Measurements from ENCODE around the gene PPP1R3E. TPM values are rescaled to one million over a fixed set of nuclear protein-coding genes. Genes with fewer than 3 reads are reported as not detected.

PPP1R3E gene
- total and polyA plus RNA-seq, 2 of the 13 experiments (the other 11 are each of a cell fraction or from before 2014, with no cell fraction given): 16.5 to 26.5 TPM

DNA sequence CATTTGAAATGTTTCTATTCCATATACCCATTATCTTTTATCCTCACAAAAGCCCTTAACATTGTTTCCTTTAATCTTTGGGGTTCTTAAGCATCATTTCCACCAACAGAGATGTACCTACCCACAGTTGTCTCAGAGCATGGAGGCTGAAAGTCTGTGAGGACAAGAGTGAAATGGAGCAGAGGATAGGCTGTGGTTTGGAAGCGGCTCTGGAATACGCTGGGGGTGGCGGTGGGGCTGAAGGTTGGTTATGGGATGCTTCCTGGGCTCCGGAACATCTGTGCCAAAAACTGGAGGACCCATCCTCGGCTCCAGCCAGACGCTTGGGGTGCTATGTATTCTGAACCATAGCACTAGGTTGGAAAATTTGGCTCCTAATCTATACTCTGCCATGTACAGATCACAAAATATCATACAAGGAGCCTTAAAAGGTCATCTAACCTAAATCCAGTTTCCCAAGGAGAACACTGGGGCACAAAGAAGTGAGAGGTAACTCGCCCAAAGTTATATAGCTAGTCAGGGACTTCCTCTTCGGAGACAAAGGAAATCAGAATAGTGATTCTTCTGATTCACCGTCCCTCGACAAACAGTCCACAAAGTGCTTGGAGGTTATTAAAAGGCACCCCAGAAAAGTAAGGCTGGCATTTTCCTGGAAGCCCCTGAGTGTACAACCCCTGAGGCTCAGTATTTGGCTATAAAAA, 2.5 kb downstream of the PPP1R3E start (continued):
- TF ChIP-seq, protein P1, sequence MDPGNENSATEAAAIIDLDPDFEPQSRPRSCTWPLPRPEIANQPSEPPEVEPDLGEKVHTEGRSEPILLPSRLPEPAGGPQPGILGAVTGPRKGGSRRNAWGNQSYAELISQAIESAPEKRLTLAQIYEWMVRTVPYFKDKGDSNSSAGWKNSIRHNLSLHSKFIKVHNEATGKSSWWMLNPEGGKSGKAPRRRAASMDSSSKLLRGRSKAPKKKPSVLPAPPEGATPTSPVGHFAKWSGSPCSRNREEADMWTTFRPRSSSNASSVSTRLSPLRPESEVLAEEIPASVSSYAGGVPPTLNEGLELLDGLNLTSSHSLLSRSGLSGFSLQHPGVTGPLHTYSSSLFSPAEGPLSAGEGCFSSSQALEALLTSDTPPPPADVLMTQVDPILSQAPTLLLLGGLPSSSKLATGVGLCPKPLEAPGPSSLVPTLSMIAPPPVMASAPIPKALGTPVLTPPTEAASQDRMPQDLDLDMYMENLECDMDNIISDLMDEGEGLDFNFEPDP (CRISPR knock-in tag; conservative IDR thresholded peaks at IDR 0.05): no peak
- TF ChIP-seq, protein P2, sequence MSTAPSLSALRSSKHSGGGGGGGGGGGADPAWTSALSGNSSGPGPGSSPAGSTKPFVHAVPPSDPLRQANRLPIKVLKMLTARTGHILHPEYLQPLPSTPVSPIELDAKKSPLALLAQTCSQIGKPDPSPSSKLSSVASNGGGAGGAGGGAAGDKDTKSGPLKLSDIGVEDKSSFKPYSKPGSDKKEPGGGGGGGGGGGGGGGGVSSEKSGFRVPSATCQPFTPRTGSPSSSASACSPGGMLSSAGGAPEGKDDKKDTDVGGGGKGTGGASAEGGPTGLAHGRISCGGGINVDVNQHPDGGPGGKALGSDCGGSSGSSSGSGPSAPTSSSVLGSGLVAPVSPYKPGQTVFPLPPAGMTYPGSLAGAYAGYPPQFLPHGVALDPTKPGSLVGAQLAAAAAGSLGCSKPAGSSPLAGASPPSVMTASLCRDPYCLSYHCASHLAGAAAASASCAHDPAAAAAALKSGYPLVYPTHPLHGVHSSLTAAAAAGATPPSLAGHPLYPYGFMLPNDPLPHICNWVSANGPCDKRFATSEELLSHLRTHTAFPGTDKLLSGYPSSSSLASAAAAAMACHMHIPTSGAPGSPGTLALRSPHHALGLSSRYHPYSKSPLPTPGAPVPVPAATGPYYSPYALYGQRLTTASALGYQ (CRISPR knock-in tag; IDR thresholded peaks at IDR 0.05): peak; percentile 49; the same call in 1 of the 2 replicates
- TF ChIP-seq PAF1 (CRISPR knock-in tag; IDR thresholded peaks at IDR 0.05): no peak
- no peak for TF ChIP-seq ATF2 (CRISPR knock-in tag; IDR thresholded peaks at IDR 0.05)
- no peak for TF ChIP-seq JARID2 (CRISPR knock-in tag; IDR thresholded peaks at IDR 0.05; ENCODE audit: insufficient replicate concordance)
- TF ChIP-seq STAT5B (CRISPR knock-in tag; IDR thresholded peaks at IDR 0.05): no peak
- TF ChIP-seq ISL2 (CRISPR knock-in tag; IDR thresholded peaks at IDR 0.05): 0 out of 2 replicates have a peak, but pooled peaks have one; percentile 24
- TF ChIP-seq CHD4 (IDR thresholded peaks at IDR 0.05; ENCODE audit: borderline replicate concordance, low read length): no peak
- TF ChIP-seq, protein P3, sequence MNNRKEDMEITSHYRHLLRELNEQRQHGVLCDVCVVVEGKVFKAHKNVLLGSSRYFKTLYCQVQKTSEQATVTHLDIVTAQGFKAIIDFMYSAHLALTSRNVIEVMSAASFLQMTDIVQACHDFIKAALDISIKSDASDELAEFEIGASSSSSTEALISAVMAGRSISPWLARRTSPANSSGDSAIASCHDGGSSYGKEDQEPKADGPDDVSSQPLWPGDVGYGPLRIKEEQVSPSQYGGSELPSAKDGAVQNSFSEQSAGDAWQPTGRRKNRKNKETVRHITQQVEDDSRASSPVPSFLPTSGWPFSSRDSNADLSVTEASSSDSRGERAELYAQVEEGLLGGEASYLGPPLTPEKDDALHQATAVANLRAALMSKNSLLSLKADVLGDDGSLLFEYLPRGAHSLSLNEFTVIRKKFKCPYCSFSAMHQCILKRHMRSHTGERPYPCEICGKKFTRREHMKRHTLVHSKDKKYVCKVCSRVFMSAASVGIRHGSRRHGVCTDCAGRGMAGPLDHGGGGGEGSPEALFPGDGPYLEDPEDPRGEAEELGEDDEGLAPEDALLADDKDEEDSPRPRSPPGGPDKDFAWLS (CRISPR knock-in tag; IDR thresholded peaks at IDR 0.05; ENCODE audit: borderline replicate concordance): no peak
- no peak for TF ChIP-seq ATF7-NPFF (CRISPR knock-in tag; IDR thresholded peaks at IDR 0.05; ENCODE audit: low read depth)
- peak; percentile 54; the same call in 1 of the 2 replicates for TF ChIP-seq ZNF773 (CRISPR knock-in tag; IDR thresholded peaks at IDR 0.05; ENCODE audit: borderline replicate concordance)
- TF ChIP-seq, protein P4, sequence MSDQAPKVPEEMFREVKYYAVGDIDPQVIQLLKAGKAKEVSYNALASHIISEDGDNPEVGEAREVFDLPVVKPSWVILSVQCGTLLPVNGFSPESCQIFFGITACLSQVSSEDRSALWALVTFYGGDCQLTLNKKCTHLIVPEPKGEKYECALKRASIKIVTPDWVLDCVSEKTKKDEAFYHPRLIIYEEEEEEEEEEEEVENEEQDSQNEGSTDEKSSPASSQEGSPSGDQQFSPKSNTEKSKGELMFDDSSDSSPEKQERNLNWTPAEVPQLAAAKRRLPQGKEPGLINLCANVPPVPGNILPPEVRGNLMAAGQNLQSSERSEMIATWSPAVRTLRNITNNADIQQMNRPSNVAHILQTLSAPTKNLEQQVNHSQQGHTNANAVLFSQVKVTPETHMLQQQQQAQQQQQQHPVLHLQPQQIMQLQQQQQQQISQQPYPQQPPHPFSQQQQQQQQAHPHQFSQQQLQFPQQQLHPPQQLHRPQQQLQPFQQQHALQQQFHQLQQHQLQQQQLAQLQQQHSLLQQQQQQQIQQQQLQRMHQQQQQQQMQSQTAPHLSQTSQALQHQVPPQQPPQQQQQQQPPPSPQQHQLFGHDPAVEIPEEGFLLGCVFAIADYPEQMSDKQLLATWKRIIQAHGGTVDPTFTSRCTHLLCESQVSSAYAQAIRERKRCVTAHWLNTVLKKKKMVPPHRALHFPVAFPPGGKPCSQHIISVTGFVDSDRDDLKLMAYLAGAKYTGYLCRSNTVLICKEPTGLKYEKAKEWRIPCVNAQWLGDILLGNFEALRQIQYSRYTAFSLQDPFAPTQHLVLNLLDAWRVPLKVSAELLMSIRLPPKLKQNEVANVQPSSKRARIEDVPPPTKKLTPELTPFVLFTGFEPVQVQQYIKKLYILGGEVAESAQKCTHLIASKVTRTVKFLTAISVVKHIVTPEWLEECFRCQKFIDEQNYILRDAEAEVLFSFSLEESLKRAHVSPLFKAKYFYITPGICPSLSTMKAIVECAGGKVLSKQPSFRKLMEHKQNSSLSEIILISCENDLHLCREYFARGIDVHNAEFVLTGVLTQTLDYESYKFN (CRISPR knock-in tag; conservative IDR thresholded peaks at IDR 0.05): no peak
- TF ChIP-seq DNMT1 (CRISPR knock-in tag; IDR thresholded peaks at IDR 0.05): 0 out of 2 replicates have a peak, but pooled peaks have one; percentile 14
- TF ChIP-seq GLMP (CRISPR knock-in tag; IDR thresholded peaks at IDR 0.05; ENCODE audit: borderline replicate concordance): no peak
- TF ChIP-seq HNF4A (CRISPR knock-in tag; IDR thresholded peaks at IDR 0.05): no peak
